ENCODE measurements around the gene IL1F10.
A peak's percentile ranks its signal among the peaks of the same experiment; 100 is the strongest.
"Not testable (repeated sequence)": the region's sequence is repeated elsewhere in the genome, so short reads cannot be mapped to it uniquely, and the experiment has no call there.

The IL1F10 gene

GRCh38 chr2:113096842-113097618 lies 29.3 kb downstream of the IL1F10 start:
- peak; percentile 35; the same call in 1 of the 2 replicates for TF ChIP-seq SPI1 (IDR thresholded peaks at IDR 0.05; ENCODE audit: borderline replicate concordance, low read depth)
- H3K27ac ChIP-seq (replicated peaks); H3K27me3 ChIP-seq (ENCODE audit: insufficient read depth, poor library complexity, severe bottlenecking); H3K4me3 ChIP-seq (replicated peaks; ENCODE audit: insufficient read depth, low read length); DNase-seq (ENCODE audit: low read depth in 1 of 2, low spot score in 1 of 2): not testable (repeated sequence)

- no peak overlapping the region for H3K27ac ChIP-seq (replicated peaks)
- no peaks in the 10 kb centered on the region for H3K27me3 ChIP-seq (ENCODE audit: insufficient read depth, poor library complexity, severe bottlenecking)
- TF ChIP-seq GABPA (IDR thresholded peaks at IDR 0.05; ENCODE audit: low read depth) (no peak), POLR2AphosphoS5 (IDR thresholded peaks at IDR 0.05; ENCODE audit: low read depth) (no peak), SPI1 (IDR thresholded peaks at IDR 0.05; ENCODE audit: borderline replicate concordance, low read depth) (no peak), CTCF (IDR thresholded peaks at IDR 0.05; ENCODE audit: insufficient read depth, low read length) (no peak)
- TF ChIP-seq, protein P1, sequence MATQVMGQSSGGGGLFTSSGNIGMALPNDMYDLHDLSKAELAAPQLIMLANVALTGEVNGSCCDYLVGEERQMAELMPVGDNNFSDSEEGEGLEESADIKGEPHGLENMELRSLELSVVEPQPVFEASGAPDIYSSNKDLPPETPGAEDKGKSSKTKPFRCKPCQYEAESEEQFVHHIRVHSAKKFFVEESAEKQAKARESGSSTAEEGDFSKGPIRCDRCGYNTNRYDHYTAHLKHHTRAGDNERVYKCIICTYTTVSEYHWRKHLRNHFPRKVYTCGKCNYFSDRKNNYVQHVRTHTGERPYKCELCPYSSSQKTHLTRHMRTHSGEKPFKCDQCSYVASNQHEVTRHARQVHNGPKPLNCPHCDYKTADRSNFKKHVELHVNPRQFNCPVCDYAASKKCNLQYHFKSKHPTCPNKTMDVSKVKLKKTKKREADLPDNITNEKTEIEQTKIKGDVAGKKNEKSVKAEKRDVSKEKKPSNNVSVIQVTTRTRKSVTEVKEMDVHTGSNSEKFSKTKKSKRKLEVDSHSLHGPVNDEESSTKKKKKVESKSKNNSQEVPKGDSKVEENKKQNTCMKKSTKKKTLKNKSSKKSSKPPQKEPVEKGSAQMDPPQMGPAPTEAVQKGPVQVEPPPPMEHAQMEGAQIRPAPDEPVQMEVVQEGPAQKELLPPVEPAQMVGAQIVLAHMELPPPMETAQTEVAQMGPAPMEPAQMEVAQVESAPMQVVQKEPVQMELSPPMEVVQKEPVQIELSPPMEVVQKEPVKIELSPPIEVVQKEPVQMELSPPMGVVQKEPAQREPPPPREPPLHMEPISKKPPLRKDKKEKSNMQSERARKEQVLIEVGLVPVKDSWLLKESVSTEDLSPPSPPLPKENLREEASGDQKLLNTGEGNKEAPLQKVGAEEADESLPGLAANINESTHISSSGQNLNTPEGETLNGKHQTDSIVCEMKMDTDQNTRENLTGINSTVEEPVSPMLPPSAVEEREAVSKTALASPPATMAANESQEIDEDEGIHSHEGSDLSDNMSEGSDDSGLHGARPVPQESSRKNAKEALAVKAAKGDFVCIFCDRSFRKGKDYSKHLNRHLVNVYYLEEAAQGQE (IDR thresholded peaks at IDR 0.05; ENCODE audit: insufficient replicate concordance, low read depth) = no peak
- DNase-seq (ENCODE audit: low read depth in 1 of 2, low spot score in 1 of 2) = no peak
- H3K4me3 ChIP-seq (replicated peaks; ENCODE audit: insufficient read depth, low read length) = no peak overlapping the region
These were observed 30.3 kb downstream of the IL1F10 start for GRCh38 chr2:113098041-113098440.

- TF ChIP-seq, protein P1 (IDR thresholded peaks at IDR 0.05; ENCODE audit: insufficient replicate concordance, low read depth) = no peak
- TF ChIP-seq GABPA (IDR thresholded peaks at IDR 0.05; ENCODE audit: low read depth) (no peak), POLR2AphosphoS5 (IDR thresholded peaks at IDR 0.05; ENCODE audit: low read depth) (no peak), SPI1 (IDR thresholded peaks at IDR 0.05; ENCODE audit: borderline replicate concordance, low read depth) (no peak), CTCF (IDR thresholded peaks at IDR 0.05; ENCODE audit: insufficient read depth, low read length) (no peak)
- no peak for DNase-seq (ENCODE audit: low read depth in 1 of 2, low spot score in 1 of 2)
- Histone ChIP-seq H3K4me3 (replicated peaks; ENCODE audit: insufficient read depth, low read length) (no peak overlapping the region), H3K27ac (replicated peaks) (no peak overlapping the region), H3K27me3 (ENCODE audit: insufficient read depth, poor library complexity, severe bottlenecking) (no peaks in the 10 kb centered on the region)
These were observed 30.8 kb downstream of the IL1F10 start for GRCh38 chr2:113098532-113098931.

GRCh38 chr2:113102133-113102532 lies 34.4 kb downstream of the IL1F10 start:
- no peak for DNase-seq (ENCODE audit: low read depth in 1 of 2, low spot score in 1 of 2)
- no peak for TF ChIP-seq CTCF (IDR thresholded peaks at IDR 0.05; ENCODE audit: insufficient read depth, low read length)
- no peak for TF ChIP-seq SPI1 (IDR thresholded peaks at IDR 0.05; ENCODE audit: borderline replicate concordance, low read depth)
- TF ChIP-seq GABPA (IDR thresholded peaks at IDR 0.05; ENCODE audit: low read depth) = no peak
- TF ChIP-seq, protein P1 (IDR thresholded peaks at IDR 0.05; ENCODE audit: insufficient replicate concordance, low read depth) = no peak
- TF ChIP-seq POLR2AphosphoS5 (IDR thresholded peaks at IDR 0.05; ENCODE audit: low read depth) = no peak
- Histone ChIP-seq H3K27me3 (ENCODE audit: insufficient read depth, poor library complexity, severe bottlenecking) (no peaks in the 10 kb centered on the region), H3K27ac (replicated peaks) (no peak overlapping the region), H3K4me3 (replicated peaks; ENCODE audit: insufficient read depth, low read length) (no peak overlapping the region)

Data from HL-60 (cell line).